Peyer's patch (tissue), 4 donors: ENCODE data around the gene PPP3R2.

ENCODE experiments used
- CTCF ChIP-seq, 6 experiments: fragments of 450-650 bp in 4 of 6; fragments of 200-600 bp in 2 of 6; sonication (generic) in 1 of 6; IDR thresholded peaks; one replicate each; pipeline ENCODE4 v1.5.1; 2017 to 2019; ENCODE audit warnings: antibody characterized with exemption in 6 of 6, mild to moderate bottlenecking in 3 of 6, moderate library complexity in 1 of 6
- POLR2A ChIP-seq, 2 donors: fragments of 450-650 bp; IDR thresholded peaks; one replicate each; pipeline ENCODE4 v1.5.1; 2017; ENCODE audit warnings: antibody characterized with exemption in 2 of 2, mild to moderate bottlenecking in 2 of 2, moderate library complexity in 2 of 2

- no peak for TF ChIP-seq CTCF (IDR thresholded peaks at IDR 0.05)
- TF ChIP-seq POLR2A (IDR thresholded peaks at IDR 0.05), result no peak
Observed at GRCh38 chr9:101634741-101635409, 40.1 kb upstream of the PPP3R2 start.
